ENCODE measurements around the gene ANO1.

The ANO1 gene

DNA sequence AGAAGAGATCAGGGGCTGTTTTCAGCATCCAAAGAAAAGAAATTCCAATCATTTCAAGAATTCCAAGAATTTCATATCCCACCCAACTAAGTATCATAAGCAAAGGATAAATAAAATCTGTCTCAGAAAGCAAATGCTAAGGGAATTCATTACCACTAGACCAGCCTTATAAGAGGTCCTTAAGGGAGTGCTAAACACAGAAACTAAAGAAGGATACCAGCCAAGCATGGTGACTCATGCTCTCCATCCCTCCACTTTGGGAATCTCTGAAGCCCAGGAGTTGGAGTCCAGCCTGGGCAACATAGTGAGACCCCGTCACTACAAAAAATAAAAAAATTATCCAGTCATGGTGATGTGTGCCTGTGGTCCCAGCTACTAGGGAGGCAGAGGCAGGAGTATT, 142.8 kb downstream of the ANO1 start:
- no peak for DNase-seq

DNA sequence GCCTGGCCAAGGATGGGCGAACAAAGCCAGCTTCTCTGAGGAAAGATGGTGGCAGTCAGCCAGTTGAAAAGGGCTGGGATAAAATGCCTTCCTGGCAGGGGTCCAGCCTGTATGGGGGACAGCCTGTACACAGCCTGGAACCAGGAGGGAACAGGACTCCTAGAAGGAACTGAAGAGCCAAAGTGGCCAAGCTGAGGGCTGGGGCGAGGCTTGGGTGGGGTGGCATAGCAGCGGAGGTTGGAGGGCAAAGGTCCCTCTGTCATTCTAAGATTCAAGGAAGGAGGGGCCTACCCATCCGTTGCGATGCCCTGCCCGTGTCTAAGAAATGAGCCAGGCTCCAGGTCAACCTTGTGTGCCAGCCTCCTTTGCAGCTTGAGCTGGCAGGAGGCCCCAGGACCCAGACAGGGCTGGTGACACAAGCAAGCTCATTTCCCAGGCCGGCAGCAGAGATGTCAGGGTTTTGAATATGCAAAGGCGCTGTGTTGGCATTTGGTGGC, 147.6 kb downstream of the ANO1 start:
- DNase-seq: no peak

DNA sequence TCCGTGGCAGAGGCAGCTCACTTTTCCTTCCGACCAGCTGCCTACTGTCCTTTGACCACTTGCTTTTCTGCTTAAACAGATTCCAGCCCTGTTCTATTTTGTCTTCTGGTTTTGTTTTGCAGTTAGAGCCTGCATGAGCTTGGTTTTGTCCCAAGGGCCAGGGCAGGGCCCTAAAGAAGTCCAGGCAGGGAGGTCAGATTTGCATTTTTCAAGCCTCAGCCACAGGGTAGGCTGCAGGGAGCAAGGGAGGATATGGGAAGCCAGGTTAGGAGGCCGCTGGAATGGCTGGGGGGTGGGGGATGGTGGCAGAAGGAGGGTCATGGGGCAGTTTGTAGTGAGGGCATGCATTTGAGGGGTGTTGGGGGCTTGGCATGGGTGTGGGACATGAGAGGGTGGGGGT, 148.1 kb downstream of the ANO1 start:
- no peak for DNase-seq

DNA sequence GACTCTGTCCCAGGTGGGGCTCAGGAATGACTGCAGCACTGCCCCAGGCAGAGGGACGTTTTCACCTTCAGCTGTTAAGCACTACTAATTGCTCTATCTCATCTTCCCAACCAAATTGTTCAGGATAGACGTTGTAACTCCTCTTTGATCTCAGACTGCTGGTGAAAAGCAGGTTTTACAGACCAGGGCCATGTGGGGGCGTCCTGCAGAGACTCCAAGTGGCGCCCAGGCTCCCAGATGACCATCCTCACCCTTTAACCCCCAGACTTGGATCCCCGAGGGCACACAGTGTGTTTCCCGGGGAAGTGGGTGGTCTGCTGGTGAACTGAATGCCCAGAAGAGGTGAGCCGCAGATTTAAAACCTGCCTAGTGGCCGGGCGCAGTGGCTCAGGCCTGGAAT, 148.8 kb downstream of the ANO1 start:
- DNase-seq: no peak

DNA sequence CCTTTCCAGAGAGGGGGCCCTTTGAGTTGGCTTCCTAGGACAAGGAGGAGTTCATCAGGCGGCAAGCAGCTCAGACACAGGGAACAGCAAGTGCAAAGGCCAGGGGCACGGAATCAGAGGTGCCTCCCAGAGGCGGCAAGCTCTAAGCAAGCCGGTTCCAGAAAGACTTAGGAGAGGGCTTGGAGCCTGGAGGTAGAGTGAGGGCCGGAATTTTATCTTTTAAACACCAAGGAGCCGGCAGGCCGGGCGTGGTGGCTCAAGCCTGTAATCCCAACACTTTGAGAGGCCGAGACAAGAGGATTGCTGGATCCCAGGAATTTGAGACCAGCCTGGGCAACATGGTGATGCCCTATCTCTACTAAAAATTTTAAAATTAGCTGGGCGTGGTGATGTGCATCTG, 151.6 kb downstream of the ANO1 start:
- no peak for DNase-seq

DNA sequence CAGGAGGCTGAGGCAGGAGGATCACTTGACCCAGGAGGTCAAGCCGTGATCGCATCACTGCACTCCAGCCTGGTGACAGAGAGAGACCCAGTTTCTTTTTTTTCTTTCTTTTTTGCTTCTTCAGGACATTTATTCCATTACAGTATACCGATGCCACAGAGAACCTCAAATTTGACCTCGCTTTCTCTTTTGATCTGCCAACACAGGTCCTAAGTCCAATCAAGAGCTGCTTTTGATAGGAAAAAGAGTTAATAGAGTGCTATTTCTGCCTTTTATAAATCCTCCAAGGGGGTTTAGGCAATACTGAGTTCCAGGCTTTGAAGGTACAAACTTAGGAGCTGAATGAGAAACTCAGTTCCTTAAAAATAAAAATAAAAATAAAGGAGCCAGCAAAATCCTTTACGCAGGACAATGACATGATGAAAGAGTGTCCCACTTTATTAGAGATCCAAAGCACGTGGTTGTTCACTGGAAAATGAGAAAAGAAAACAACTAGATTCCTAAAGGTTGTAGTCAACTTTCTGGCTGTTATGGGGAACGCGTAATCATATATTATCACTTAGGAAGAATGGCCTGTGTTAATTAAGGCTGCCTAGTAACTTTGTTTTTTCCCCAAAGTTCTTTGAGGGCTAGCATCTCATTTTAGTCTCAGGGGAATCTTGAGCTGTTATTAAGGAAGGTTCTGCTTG, 152.2 kb downstream of the ANO1 start:
- no peak for DNase-seq

DNA sequence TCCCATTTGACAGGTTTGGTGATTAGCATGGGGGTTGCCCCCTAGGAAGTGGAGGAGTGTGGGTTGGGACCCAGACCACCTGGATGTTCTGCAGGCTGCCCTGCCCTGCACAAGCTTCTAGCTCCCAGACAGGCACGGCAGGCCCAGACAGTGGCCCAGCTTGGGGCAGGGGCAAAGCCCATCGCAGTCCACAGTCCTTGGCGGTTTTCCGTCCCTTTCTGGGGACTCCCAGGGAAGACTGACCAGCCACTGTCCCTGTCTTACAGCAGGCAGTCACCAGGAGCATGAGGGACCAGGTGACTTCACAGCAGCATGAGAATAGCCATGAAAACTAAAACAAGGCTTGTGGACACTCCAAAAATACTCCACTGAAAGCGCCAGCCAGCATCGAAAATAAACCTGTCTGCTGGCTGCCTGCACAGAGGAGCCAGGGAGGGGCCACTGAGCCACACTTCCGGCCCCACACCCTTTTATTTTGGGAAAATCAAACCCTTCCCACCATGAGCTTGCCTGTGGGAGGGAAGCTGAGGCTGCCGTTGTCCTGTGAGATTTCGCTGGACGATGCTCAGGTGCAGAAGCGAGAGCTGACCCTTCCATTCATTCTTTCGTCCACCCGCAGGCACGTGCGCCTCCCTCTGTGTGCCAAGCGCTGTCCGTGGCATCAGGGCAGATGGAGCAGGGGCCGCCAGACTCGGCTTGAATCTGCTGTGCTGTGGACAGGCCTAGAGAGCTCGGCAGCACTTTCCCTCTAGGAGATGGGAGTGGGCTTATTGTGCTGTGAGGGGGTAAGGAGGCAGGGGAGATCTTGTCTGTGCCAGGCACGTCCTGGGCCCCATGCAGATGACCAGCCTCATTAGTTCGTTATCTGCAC, 153.0 kb downstream of the ANO1 start:
- no peak for DNase-seq

DNA sequence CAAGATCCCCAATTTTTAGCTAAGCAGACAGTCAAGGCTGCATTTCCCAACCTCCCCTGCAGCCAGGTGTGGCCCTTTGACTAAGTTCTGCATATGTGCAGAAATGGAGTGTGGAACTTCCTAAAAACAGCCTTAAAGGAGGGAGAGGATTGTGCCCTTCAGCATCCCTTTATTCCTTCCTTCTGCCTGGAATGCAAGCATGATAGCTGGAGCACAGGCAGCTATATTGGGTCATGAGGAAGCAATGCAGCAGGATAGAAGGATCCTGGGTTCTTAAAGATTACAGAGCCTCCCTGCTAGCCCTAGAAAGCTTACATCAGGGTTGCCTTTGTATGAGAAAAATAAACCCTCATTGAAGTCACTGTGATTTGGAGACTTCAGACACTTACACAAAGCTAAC, 154.9 kb downstream of the ANO1 start:
- DNase-seq: no peak

DNA sequence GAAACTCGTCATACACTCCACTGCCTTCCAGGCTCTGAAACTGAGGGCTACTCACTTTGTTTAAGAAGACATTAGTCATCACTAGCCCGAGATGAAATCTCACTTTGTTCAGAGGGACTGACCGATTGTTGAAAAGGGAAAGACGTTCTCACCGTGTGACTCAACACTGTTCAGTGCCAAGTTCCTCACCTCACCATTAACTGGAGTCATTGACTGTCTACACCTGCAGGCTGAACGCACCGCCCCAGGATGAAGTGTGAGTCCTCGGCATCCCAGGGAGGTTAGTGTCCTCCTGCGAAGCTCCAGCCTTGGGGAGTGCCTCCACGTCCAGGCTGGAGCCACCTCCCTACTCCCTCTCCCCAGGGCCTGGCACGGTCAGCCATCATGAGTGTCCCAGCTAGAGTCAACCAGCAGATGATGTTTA, 155.4 kb downstream of the ANO1 start:
- no peak for DNase-seq

DNA sequence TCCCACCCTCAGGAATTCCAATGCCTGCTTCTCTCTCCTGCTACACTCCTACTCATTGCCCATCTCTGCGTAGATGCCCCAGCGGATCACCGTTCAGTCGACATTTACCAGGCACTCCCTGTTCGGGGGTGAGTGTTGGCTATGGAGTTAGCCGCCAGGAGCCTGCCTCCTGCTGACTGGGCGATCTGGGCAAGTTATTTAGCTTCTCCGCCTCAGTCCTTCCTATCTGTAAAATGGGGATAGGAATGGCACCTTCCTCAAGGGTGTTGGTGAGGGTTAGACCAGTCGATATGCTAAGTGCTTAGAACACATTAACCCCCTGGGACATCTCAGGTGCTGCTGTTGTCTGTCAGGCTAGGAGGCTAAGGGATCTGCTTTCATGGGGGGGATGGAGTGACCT, 155.8 kb downstream of the ANO1 start:
- no peak for DNase-seq
